Measurements from ENCODE around the gene ELP2. TPM values are rescaled to one million over a fixed set of nuclear protein-coding genes. Genes with fewer than 3 reads are reported as not detected.
"Not testable (repeated sequence)": the region's sequence is repeated elsewhere in the genome, so short reads cannot be mapped to it uniquely, and the experiment has no call there.

ELP2 gene
- total RNA-seq, 1 donor from 2014 or later, result 94.1 TPM

- no peaks in the 10 kb centered on the region for H3K4me1 Mint-ChIP-seq
- DNase-seq (ENCODE audit: low read depth, low spot score), result no peak
- no peak overlapping the region for H3K4me3 Mint-ChIP-seq
- peaks cover 17% of the 10 kb centered on the region for H3K36me3 Mint-ChIP-seq (ENCODE audit: low read depth)
- no peak overlapping the region for H3K27ac Mint-ChIP-seq (ENCODE audit: unreplicated experiment)
- H3K27me3 Mint-ChIP-seq (ENCODE audit: low read depth), result no peaks in the 10 kb centered on the region
- TF ChIP-seq CTCF (conservative IDR thresholded peaks at IDR 0.05), result no peak
- no peaks in the 10 kb centered on the region for H3K9me3 Mint-ChIP-seq
These were observed 28.7 kb downstream of the ELP2 start for GRCh38 chr18:36158266-36158867.

- H3K27ac Mint-ChIP-seq (ENCODE audit: unreplicated experiment), result no peak overlapping the region
These were observed 31.3 kb downstream of the ELP2 start for GRCh38 chr18:36160959-36161371.

GRCh38 chr18:36162981-36163380, 33.3 kb downstream of the ELP2 start:
- TF ChIP-seq CTCF (conservative IDR thresholded peaks at IDR 0.05), result no peak
- Mint-ChIP-seq H3K27me3 (ENCODE audit: low read depth) (no peaks in the 10 kb centered on the region), H3K4me3 (no peak overlapping the region)

More at GRCh38 chr18:36160959-36161371, 31.3 kb downstream of the ELP2 start:
- no peak for TF ChIP-seq CTCF (conservative IDR thresholded peaks at IDR 0.05)
- H3K4me1 Mint-ChIP-seq, result no peaks in the 10 kb centered on the region
- H3K4me3 Mint-ChIP-seq, result no peak overlapping the region
- H3K9me3 Mint-ChIP-seq, result no peaks in the 10 kb centered on the region
- H3K27me3 Mint-ChIP-seq (ENCODE audit: low read depth), result no peaks in the 10 kb centered on the region
- peaks cover 23% of the 10 kb centered on the region for H3K36me3 Mint-ChIP-seq (ENCODE audit: low read depth)
- DNase-seq (ENCODE audit: low read depth, low spot score), result no peak

GRCh38 chr18:36167692-36168218, 38.1 kb downstream of the ELP2 start:
- H3K27me3 Mint-ChIP-seq (ENCODE audit: low read depth), result no peaks in the 10 kb centered on the region
- H3K4me3 Mint-ChIP-seq, result no peak overlapping the region
- DNase-seq (ENCODE audit: low read depth, low spot score), result no peak
- H3K27ac Mint-ChIP-seq (ENCODE audit: unreplicated experiment), result no peak overlapping the region
- peaks cover 32% of the 10 kb centered on the region for H3K36me3 Mint-ChIP-seq (ENCODE audit: low read depth)
- no peaks in the 10 kb centered on the region for H3K4me1 Mint-ChIP-seq
- H3K9me3 Mint-ChIP-seq, result no peaks in the 10 kb centered on the region
- TF ChIP-seq CTCF (conservative IDR thresholded peaks at IDR 0.05), result no peak

More at GRCh38 chr18:36162981-36163380, 33.3 kb downstream of the ELP2 start:
- no peak for DNase-seq (ENCODE audit: low read depth, low spot score)
- Mint-ChIP-seq H3K36me3 (ENCODE audit: low read depth) (peaks cover 27% of the 10 kb centered on the region), H3K9me3 (no peaks in the 10 kb centered on the region), H3K27ac (ENCODE audit: unreplicated experiment) (no peak overlapping the region), H3K4me1 (no peaks in the 10 kb centered on the region)

- not testable (repeated sequence) for H3K27ac Mint-ChIP-seq (ENCODE audit: unreplicated experiment); H3K27me3 Mint-ChIP-seq (ENCODE audit: low read depth); H3K4me1 Mint-ChIP-seq; H3K4me3 Mint-ChIP-seq; DNase-seq (ENCODE audit: low read depth, low spot score); H3K9me3 Mint-ChIP-seq
- H3K36me3 Mint-ChIP-seq (ENCODE audit: low read depth), result peaks cover 30% of the 10 kb centered on the region
These were observed 38.6 kb downstream of the ELP2 start for GRCh38 chr18:36168296-36168695.

GRCh38 chr18:36169938-36170337, 40.2 kb downstream of the ELP2 start:
- DNase-seq (ENCODE audit: low read depth, low spot score), result no peak
- Mint-ChIP-seq H3K4me3 (no peak overlapping the region), H3K4me1 (no peaks in the 10 kb centered on the region), H3K27ac (ENCODE audit: unreplicated experiment) (no peak overlapping the region), H3K9me3 (no peaks in the 10 kb centered on the region), H3K36me3 (ENCODE audit: low read depth) (peaks cover 26% of the 10 kb centered on the region), H3K27me3 (ENCODE audit: low read depth) (no peaks in the 10 kb centered on the region)
- TF ChIP-seq CTCF (conservative IDR thresholded peaks at IDR 0.05), result no peak
